ENCODE results near the gene HEY2.

Gene HEY2

GRCh38 chr6:125747589-125748405, 1.6 kb upstream of the HEY2 start:
- TF ChIP-seq, protein P1, sequence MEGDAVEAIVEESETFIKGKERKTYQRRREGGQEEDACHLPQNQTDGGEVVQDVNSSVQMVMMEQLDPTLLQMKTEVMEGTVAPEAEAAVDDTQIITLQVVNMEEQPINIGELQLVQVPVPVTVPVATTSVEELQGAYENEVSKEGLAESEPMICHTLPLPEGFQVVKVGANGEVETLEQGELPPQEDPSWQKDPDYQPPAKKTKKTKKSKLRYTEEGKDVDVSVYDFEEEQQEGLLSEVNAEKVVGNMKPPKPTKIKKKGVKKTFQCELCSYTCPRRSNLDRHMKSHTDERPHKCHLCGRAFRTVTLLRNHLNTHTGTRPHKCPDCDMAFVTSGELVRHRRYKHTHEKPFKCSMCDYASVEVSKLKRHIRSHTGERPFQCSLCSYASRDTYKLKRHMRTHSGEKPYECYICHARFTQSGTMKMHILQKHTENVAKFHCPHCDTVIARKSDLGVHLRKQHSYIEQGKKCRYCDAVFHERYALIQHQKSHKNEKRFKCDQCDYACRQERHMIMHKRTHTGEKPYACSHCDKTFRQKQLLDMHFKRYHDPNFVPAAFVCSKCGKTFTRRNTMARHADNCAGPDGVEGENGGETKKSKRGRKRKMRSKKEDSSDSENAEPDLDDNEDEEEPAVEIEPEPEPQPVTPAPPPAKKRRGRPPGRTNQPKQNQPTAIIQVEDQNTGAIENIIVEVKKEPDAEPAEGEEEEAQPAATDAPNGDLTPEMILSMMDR (IDR thresholded peaks at IDR 0.05; ENCODE audit: poor library complexity, severe bottlenecking) = no peak
- Histone ChIP-seq H3K27ac (ENCODE audit: poor library complexity, severe bottlenecking) (no peak overlapping the region), H3K4me1 (ENCODE audit: insufficient read depth, poor library complexity, severe bottlenecking) (peaks cover 11% of the 10 kb centered on the region), H3K27me3 (ENCODE audit: insufficient read depth, poor library complexity, severe bottlenecking) (peaks cover 95% of the 10 kb centered on the region), H3K4me3 (ENCODE audit: severe bottlenecking) (peak overlapping the region; percentile 56), H3K9me3 (ENCODE audit: severe bottlenecking) (no peaks in the 10 kb centered on the region), H3K36me3 (ENCODE audit: low read depth) (no peaks in the 10 kb centered on the region)
- ATAC-seq (ENCODE audit: low read depth) = peak; percentile 35
- no peak for DNase-seq (ENCODE audit: low spot score)

DNA sequence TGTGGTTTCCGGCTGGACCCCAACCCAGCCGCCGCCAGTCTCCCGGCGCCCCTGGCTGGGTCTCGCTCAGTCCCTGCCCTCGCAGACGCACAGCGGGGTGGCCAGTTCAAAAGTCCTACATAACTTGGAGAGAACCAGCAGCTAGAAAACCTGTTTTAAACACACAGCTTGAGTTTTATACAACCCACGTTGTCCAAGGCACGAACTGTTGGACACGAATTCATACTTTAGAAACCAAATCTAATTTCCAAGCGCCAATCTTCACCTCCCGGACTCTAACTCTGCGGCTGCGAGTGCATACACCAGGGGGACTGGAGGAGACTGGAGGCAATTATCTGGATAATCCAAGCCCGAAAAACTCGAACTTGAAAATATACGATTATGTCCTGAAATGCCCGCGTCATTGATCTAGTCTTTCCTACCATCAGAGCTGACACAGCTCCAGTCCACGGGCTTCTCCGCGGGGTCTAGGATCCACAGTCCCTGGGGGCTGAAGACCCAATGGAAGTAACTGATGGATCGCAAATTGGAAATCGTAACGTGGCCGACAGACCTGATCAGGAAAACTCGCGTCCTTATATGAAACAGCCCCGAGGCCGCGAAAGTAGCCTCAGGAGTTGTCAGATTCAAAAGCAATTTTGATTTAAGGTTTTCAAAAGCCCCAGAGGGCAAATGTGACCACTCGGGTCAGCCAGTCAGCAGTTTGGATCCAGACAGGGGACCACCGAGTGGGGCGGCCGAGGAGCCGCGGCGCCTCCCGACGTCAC, 843 bp upstream of the HEY2 start:
- no peak overlapping the region for H3K27ac ChIP-seq (ENCODE audit: poor library complexity, severe bottlenecking)
- TF ChIP-seq, protein P1 (IDR thresholded peaks at IDR 0.05; ENCODE audit: poor library complexity, severe bottlenecking) = no peak
- H3K27me3 ChIP-seq (ENCODE audit: insufficient read depth, poor library complexity, severe bottlenecking) = peaks cover 94% of the 10 kb centered on the region
- peak; percentile 13; the same call in 2 of the 3 replicates for ATAC-seq (ENCODE audit: low read depth)
- H3K36me3 ChIP-seq (ENCODE audit: low read depth) = no peaks in the 10 kb centered on the region
- no peak for DNase-seq (ENCODE audit: low spot score)
- no peaks in the 10 kb centered on the region for H3K9me3 ChIP-seq (ENCODE audit: severe bottlenecking)
- peak overlapping the region; percentile 56 for H3K4me3 ChIP-seq (ENCODE audit: severe bottlenecking)
- peaks cover 8% of the 10 kb centered on the region for H3K4me1 ChIP-seq (ENCODE audit: insufficient read depth, poor library complexity, severe bottlenecking)

- no peaks in the 10 kb centered on the region for H3K36me3 ChIP-seq (ENCODE audit: low read depth)
- DNase-seq (ENCODE audit: low spot score) (no peak), ATAC-seq (ENCODE audit: low read depth) (no peak; the same call in 2 of the 3 replicates)
- peak overlapping the region; percentile 56 for H3K4me3 ChIP-seq (ENCODE audit: severe bottlenecking)
- H3K4me1 ChIP-seq (ENCODE audit: insufficient read depth, poor library complexity, severe bottlenecking) = peaks cover 8% of the 10 kb centered on the region
- H3K27me3 ChIP-seq (ENCODE audit: insufficient read depth, poor library complexity, severe bottlenecking) = peaks cover 92% of the 10 kb centered on the region
- H3K27ac ChIP-seq (ENCODE audit: poor library complexity, severe bottlenecking) = no peak overlapping the region
- TF ChIP-seq, protein P1 (IDR thresholded peaks at IDR 0.05; ENCODE audit: poor library complexity, severe bottlenecking) = no peak
- H3K9me3 ChIP-seq (ENCODE audit: severe bottlenecking) = no peaks in the 10 kb centered on the region
Measured at GRCh38 chr6:125749865-125750691, 646 bp downstream of the HEY2 start.

DNA sequence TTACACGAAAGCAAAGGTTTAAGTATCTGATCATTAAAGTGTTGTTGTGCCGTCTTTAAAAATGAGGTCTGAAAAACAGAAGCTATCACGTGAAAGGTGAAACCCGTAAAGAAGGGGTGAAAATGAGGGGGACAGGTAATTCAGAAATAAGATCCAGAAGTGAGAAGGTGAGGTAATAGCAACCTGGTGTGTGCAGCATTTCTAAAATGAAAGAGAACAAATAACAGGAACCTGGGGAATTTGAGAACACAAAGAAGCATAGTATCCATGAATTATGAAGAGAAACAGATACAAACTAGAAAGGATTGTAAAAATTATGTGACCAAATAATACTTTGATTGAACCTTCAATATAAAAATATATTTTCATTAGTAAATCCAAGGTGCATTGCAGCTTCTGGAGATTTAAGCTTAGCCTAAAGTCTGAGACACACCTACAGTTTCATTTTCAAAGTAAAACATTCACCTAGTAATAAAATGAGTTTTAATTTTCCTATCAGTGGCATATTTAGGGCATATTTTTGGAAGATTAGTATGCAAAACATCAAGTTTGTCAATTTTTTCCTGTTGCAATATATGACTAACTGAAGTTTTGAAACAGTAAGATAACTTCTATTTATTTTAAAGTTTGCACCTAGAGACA, 1.4 kb downstream of the HEY2 start:
- ATAC-seq (ENCODE audit: low read depth) (no peak), DNase-seq (ENCODE audit: low spot score) (no peak)
- H3K9me3 ChIP-seq (ENCODE audit: severe bottlenecking) = no peaks in the 10 kb centered on the region
- peaks cover 8% of the 10 kb centered on the region for H3K4me1 ChIP-seq (ENCODE audit: insufficient read depth, poor library complexity, severe bottlenecking)
- TF ChIP-seq, protein P1 (IDR thresholded peaks at IDR 0.05; ENCODE audit: poor library complexity, severe bottlenecking) = no peak
- H3K4me3 ChIP-seq (ENCODE audit: severe bottlenecking) = no peak overlapping the region
- H3K27ac ChIP-seq (ENCODE audit: poor library complexity, severe bottlenecking) = no peak overlapping the region
- no peaks in the 10 kb centered on the region for H3K36me3 ChIP-seq (ENCODE audit: low read depth)
- H3K27me3 ChIP-seq (ENCODE audit: insufficient read depth, poor library complexity, severe bottlenecking) = peaks cover 88% of the 10 kb centered on the region
